Esophagus muscularis mucosa (tissue), 4 donors: ENCODE measurements around the gene IFNL2. TPM values are rescaled to one million over a fixed set of nuclear protein-coding genes. Genes with fewer than 3 reads are reported as not detected.

ENCODE experiments used
- DNase-seq: peaks from one replicate; pipeline ENCODE4 v3.0.0-alpha.2; 2017; ENCODE audit errors: extremely low spot score
- H3K27ac ChIP-seq, 4 donors: fragments of 200-600 bp; sonication (generic); replicated peaks in 1 of 4; 1 replicate in 3 of 4; 2 replicates in 1 of 4; pipeline ENCODE4 v1.5.1; 2016 to 2019; ENCODE audit warnings: mild to moderate bottlenecking in 1 of 4
- H3K27me3 ChIP-seq, 4 donors: fragments of 200-600 bp; sonication (generic); one replicate each; pipeline versions ENCODE4 v1.5.1 to v1.6.0; 2016 to 2019
- H3K36me3 ChIP-seq, 4 donors: fragments of 200-600 bp; sonication (generic); one replicate each; pipeline ENCODE4 v1.5.1; 2016 to 2019
- H3K4me1 ChIP-seq, 4 donors: fragments of 200-600 bp; sonication (generic); one replicate each; pipeline ENCODE4 v1.5.1; 2016 to 2019
- H3K4me3 ChIP-seq, 4 donors: fragments of 200-600 bp; sonication (generic); 1 replicate in 2 of 4; 2 replicates in 2 of 4; pipeline ENCODE4 v1.5.1; 2016 to 2019; ENCODE audit warnings: mild to moderate bottlenecking in 4 of 4, moderate library complexity in 1 of 4
- H3K9me3 ChIP-seq, 4 donors: fragments of 200-600 bp; sonication (generic); 1 replicate in 3 of 4; 2 replicates in 1 of 4; pipeline ENCODE4 v1.5.1; 2016 to 2019
- CTCF ChIP-seq, 3 experiments: fragments of 200-600 bp in 2 of 3; fragments of 450-650 bp in 1 of 3; sonication (generic) in 2 of 3; IDR thresholded peaks; one replicate each; pipeline ENCODE4 v1.5.1; 2017 to 2019; ENCODE audit warnings: antibody characterized with exemption in 3 of 3, mild to moderate bottlenecking in 2 of 3, moderate library complexity in 1 of 3
- EP300 ChIP-seq: sonication (generic); formaldehyde crosslinking; IDR thresholded peaks from one replicate; pipeline ENCODE4 v1.6.1; 2017; ENCODE audit warnings: antibody characterized with exemption
- POLR2A ChIP-seq: fragments of 450-650 bp; IDR thresholded peaks from one replicate; pipeline ENCODE4 v1.6.1; 2017; ENCODE audit warnings: antibody characterized with exemption, moderate library complexity, mild to moderate bottlenecking, low read depth
- POLR2AphosphoS5 ChIP-seq, 2 donors: sonication (generic); formaldehyde crosslinking; IDR thresholded peaks; one replicate each; pipeline ENCODE4 v1.6.1; 2017; ENCODE audit warnings: antibody characterized with exemption in 2 of 2
- WGBS: methylation state at CpG from one replicate; pipeline ENCODE4 v1.1.5; 2018; 5-methylcytosine and 5-hydroxymethylcytosine counted together
- intact Hi-C: fragments of 100-400 bp; cut with DNase I; formaldehyde crosslinking; loops from one replicate; pipeline ENCODE4 v1.15.1; 2023
- total RNA-seq, 4 donors: library from RNA; depleted of rRNA; stranded (reverse); fragments of >200 nt; gene quantifications; one replicate each; pipeline versions ENCODE4 v1.1.0 to v1.2.1, GENCODE V29; 2016

The IFNL2 gene
- total RNA-seq, 4 donors from 2014 or later, result not detected

- DNase-seq, result no peak
- Histone ChIP-seq H3K27me3 (peaks cover 0 to 13% (median 0%) of the 10 kb centered on the region in 4 donors), H3K4me1 (no peaks in the 10 kb centered on the region), H3K9me3 (peaks cover 0 to 33% (median 18%) of the 10 kb centered on the region in 4 donors), H3K4me3 (no peak overlapping the region), H3K36me3 (no peaks in the 10 kb centered on the region), H3K27ac (no peak overlapping the region)
- 79% methylated on average over 1 of the region's 1 CpG for WGBS
- TF ChIP-seq POLR2A (no peak), CTCF (IDR thresholded peaks at IDR 0.05) (no peak), EP300 (no peak), POLR2AphosphoS5 (IDR thresholded peaks at IDR 0.05) (no peak)
- intact Hi-C loops, result no loop called here
Measured at GRCh38 chr19:39282021-39282420, 13.8 kb downstream of the IFNL2 start.

GRCh38 chr19:39284032-39284431, 15.8 kb downstream of the IFNL2 start:
- Histone ChIP-seq H3K27me3 (peaks cover 0 to 4% (median 0%) of the 10 kb centered on the region in 4 donors), H3K9me3 (peaks cover 0 to 45% (median 21%) of the 10 kb centered on the region in 4 donors), H3K4me3 (no peak overlapping the region), H3K36me3 (no peaks in the 10 kb centered on the region), H3K27ac (no peak overlapping the region), H3K4me1 (no peaks in the 10 kb centered on the region)
- no peak for TF ChIP-seq EP300
- TF ChIP-seq CTCF (IDR thresholded peaks at IDR 0.05), result no peak
- no peak for TF ChIP-seq POLR2AphosphoS5 (IDR thresholded peaks at IDR 0.05)
- TF ChIP-seq POLR2A, result no peak
- intact Hi-C loops, result no loop called here
- DNase-seq, result no peak
- 84% methylated on average over 1 of the region's 1 CpG for WGBS

- no peak for DNase-seq
- WGBS, result 53% methylated on average over 4 of the region's 4 CpGs
- no peak overlapping the region for H3K27ac ChIP-seq
- no peaks in the 10 kb centered on the region for H3K4me1 ChIP-seq
- TF ChIP-seq EP300 (no peak), POLR2AphosphoS5 (IDR thresholded peaks at IDR 0.05) (no peak), POLR2A (no peak), CTCF (IDR thresholded peaks at IDR 0.05) (no peak)
- H3K9me3 ChIP-seq, result peaks cover 0 to 3% (median 0%) of the 10 kb centered on the region in 4 donors
- intact Hi-C loops, result no loop called here
- H3K4me3 ChIP-seq, result no peak overlapping the region
- peaks cover 0 to 49% (median 0%) of the 10 kb centered on the region in 4 donors for H3K27me3 ChIP-seq
- no peaks in the 10 kb centered on the region for H3K36me3 ChIP-seq
Measured at GRCh38 chr19:39293394-39293793, 25.2 kb downstream of the IFNL2 start.

- no peak for DNase-seq
- H3K4me1 ChIP-seq, result no peaks in the 10 kb centered on the region
- WGBS, result 87% methylated on average over 9 of the region's 11 CpGs
- TF ChIP-seq CTCF (IDR thresholded peaks at IDR 0.05) (no peak), EP300 (no peak), POLR2AphosphoS5 (IDR thresholded peaks at IDR 0.05) (no peak), POLR2A (no peak)
- H3K36me3 ChIP-seq, result no peaks in the 10 kb centered on the region
- no peak within 1 kb of the TSS for H3K4me3 ChIP-seq
- no peaks in the 10 kb centered on the region for H3K9me3 ChIP-seq
- H3K27me3 ChIP-seq, result peaks cover 0 to 49% (median 0%) of the 10 kb centered on the region in 4 donors
- intact Hi-C loops, result no loop called here
- no peak within 1 kb of the TSS for H3K27ac ChIP-seq
Measured at GRCh38 chr19:39296055-39296645, 28.0 kb downstream of the IFNL2 start, which contains the start of gene IFNL1. Gene IFNL1 (plus strand): TSS chr19:39296407. CDS start chr19:39296422, 15 bp downstream.

GRCh38 chr19:39296906-39297305, 28.7 kb downstream of the IFNL2 start:
- 88% methylated on average over 4 of the region's 4 CpGs for WGBS
- H3K9me3 ChIP-seq, result no peaks in the 10 kb centered on the region
- no peak overlapping the region for H3K27ac ChIP-seq
- H3K4me1 ChIP-seq, result no peaks in the 10 kb centered on the region
- TF ChIP-seq CTCF (IDR thresholded peaks at IDR 0.05), result no peak
- no peak for TF ChIP-seq EP300
- no peak for TF ChIP-seq POLR2A
- no peak for TF ChIP-seq POLR2AphosphoS5 (IDR thresholded peaks at IDR 0.05)
- intact Hi-C loops, result no loop called here
- H3K36me3 ChIP-seq, result no peaks in the 10 kb centered on the region
- H3K4me3 ChIP-seq, result no peak overlapping the region
- H3K27me3 ChIP-seq, result peaks cover 0 to 49% (median 0%) of the 10 kb centered on the region in 4 donors
- DNase-seq, result no peak
